ENCODE data around the gene MMP12.

DNA sequence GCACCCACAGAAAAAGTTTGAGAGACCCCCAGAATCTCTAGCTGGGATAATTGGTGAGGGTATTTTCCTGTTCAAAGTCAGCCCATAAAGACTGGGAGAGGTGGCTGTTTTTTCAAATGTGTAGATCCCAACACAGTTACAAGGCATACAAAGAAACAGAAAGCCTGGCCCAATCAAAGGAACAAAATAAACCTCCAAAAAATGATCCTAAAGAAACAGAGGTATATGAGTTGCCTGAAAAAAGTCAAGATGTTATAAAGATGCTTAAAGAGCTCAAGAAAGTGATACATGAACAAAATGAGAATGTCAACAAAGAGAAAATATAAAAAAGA lies 40.2 kb upstream of the MMP12 start:
- no peak for TF ChIP-seq POLR2A (IDR thresholded peaks at IDR 0.05)
- TF ChIP-seq, protein P1, sequence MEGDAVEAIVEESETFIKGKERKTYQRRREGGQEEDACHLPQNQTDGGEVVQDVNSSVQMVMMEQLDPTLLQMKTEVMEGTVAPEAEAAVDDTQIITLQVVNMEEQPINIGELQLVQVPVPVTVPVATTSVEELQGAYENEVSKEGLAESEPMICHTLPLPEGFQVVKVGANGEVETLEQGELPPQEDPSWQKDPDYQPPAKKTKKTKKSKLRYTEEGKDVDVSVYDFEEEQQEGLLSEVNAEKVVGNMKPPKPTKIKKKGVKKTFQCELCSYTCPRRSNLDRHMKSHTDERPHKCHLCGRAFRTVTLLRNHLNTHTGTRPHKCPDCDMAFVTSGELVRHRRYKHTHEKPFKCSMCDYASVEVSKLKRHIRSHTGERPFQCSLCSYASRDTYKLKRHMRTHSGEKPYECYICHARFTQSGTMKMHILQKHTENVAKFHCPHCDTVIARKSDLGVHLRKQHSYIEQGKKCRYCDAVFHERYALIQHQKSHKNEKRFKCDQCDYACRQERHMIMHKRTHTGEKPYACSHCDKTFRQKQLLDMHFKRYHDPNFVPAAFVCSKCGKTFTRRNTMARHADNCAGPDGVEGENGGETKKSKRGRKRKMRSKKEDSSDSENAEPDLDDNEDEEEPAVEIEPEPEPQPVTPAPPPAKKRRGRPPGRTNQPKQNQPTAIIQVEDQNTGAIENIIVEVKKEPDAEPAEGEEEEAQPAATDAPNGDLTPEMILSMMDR (IDR thresholded peaks at IDR 0.05) = no peak

Measured in tibial nerve (tissue), 3 donors.